OCI-LY3 (cell line): Measurements from ENCODE around the gene EIF4E3.

ENCODE experiments used
- EZH2phosphoT487 ChIP-seq: fragments of 200-600 bp; shearing (Covaris generic); IDR thresholded peaks from 2 replicates; pipeline ENCODE4 v1.6.1; 2018; ENCODE audit warnings: antibody characterized with exemption, mixed run types, low read depth
- TF ChIP-seq, protein P1 (sequence below): fragments of 200-600, 300-600 bp; sonication (generic); IDR thresholded peaks from 2 replicates; pipeline ENCODE4 v1.5.1; 2014; ENCODE audit warnings: antibody characterized with exemption, low read length, low read depth

DNA sequence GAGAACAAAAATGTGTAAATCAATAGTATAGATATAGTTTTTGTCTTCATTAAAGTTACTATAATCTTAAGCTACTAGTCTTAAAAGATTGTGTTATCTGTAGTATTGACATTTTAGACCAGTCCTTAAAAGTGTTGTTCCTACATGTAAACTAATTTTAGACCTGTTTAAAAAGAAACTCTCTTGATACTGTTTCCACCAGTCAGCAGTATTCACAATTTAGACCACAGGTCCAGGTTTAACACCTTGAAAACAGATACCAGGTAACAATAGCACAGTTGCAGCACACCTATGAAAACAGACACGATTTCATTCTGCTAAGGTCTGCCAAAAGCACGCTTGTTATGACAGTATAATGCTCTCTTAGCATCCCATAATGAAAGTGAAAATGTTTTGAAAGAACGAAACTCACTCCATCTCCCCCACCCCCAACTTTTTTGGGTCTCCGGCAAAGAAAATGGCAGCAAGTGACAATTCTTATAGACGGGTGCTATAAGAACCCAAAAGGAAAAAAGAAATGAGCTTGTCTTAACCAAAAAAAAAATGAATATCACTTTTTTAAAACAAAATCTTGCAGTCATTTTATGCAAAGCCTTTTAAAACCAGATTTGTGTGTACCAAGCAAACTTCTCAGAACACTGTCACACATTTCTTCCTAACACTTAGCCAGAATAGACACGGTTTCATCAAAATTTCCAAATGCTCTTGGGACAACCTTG, 1.6 kb downstream of the EIF4E3 start:
- TF ChIP-seq, protein P1, sequence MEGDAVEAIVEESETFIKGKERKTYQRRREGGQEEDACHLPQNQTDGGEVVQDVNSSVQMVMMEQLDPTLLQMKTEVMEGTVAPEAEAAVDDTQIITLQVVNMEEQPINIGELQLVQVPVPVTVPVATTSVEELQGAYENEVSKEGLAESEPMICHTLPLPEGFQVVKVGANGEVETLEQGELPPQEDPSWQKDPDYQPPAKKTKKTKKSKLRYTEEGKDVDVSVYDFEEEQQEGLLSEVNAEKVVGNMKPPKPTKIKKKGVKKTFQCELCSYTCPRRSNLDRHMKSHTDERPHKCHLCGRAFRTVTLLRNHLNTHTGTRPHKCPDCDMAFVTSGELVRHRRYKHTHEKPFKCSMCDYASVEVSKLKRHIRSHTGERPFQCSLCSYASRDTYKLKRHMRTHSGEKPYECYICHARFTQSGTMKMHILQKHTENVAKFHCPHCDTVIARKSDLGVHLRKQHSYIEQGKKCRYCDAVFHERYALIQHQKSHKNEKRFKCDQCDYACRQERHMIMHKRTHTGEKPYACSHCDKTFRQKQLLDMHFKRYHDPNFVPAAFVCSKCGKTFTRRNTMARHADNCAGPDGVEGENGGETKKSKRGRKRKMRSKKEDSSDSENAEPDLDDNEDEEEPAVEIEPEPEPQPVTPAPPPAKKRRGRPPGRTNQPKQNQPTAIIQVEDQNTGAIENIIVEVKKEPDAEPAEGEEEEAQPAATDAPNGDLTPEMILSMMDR, result no peak
- TF ChIP-seq EZH2phosphoT487, result no peak
